Measurements from ENCODE around the gene ZFC3H1. TPM values are rescaled to one million over a fixed set of nuclear protein-coding genes. Genes with fewer than 3 reads are reported as not detected.

The ZFC3H1 gene
- total and polyA plus RNA-seq, 2 of the 13 experiments (the other 11 are each of a cell fraction or from before 2014, with no cell fraction given) = 17.1 to 38.3 TPM

DNA sequence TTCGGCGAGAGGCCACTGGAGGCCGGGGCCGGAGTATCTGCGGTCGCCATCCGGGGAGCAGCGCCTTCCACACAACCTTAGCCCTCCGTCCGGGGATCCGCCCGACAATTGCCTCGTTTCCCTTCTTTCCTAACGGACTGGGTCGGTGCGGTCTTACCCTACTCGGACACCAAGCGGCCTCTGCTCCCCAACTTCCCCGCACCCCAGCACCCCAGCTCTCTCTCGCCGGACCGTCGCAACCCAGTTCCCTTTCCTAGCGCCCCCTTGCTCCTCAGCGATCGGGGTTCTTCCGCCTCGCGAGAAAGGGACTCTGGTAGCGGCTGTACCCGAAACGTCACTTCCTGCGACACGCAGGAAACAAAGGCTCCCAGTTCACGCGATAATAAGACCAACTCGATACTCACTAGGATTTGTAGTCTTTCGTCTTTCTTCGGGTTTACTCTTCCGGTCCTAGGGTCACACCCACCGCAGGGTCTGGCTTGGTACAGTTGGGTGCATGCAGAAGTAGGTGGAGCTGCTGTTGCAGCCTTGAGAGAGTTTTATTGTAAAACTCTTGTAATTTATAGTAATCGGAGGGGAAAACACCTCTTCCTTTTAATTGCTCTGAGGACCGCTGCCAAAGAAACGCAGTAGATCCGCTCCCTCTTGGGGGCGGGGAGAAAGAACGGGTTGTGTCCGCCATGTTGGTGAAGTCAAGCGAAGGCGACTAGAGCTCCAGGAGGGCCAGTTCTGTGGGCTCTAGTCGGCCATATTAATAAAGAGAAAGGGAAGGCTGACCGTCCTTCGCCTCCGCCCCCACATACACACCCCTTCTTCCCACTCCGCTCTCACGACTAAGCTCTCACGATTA is at the start of gene ZFC3H1, which contains the start of gene THAP2 (continued):
- TF ChIP-seq POLR2AphosphoS2 (IDR thresholded peaks at IDR 0.05; ENCODE audit: low read depth, low read length) (0 out of 2 replicates have a peak, but pooled peaks have one; percentile 71), HOXA5 (CRISPR knock-in tag; IDR thresholded peaks at IDR 0.05) (peak; percentile 26; the same call in 1 of the 2 replicates), ZNF644 (CRISPR knock-in tag; IDR thresholded peaks at IDR 0.05; ENCODE audit: low read depth) (no peak), PCBP1 (IDR thresholded peaks at IDR 0.05; ENCODE audit: borderline replicate concordance, low read depth, low read length) (no peak), ZNF790 (CRISPR knock-in tag; IDR thresholded peaks at IDR 0.05; ENCODE audit: borderline replicate concordance) (no peak), YY1 (IDR thresholded peaks at IDR 0.05; ENCODE audit: insufficient read depth, insufficient replicate concordance, low read depth, low read length) (peak; percentile 99), ZNF253 (CRISPR knock-in tag; IDR thresholded peaks at IDR 0.05; ENCODE audit: borderline replicate concordance) (no peak), POLR2G (IDR thresholded peaks at IDR 0.05; ENCODE audit: low read depth, low read length) (peak; percentile 92), NFYB (CRISPR knock-in tag; IDR thresholded peaks at IDR 0.05) (peak; percentile 33; the same call in 1 of the 2 replicates), ZNF83 (CRISPR knock-in tag; IDR thresholded peaks at IDR 0.05; ENCODE audit: borderline replicate concordance) (no peak), FOXK2 (IDR thresholded peaks at IDR 0.05) (peak; percentile 55; the same call in 1 of the 2 replicates), PLRG1 (conservative IDR thresholded peaks at IDR 0.05) (no peak), SP5 (CRISPR knock-in tag; IDR thresholded peaks at IDR 0.05; ENCODE audit: borderline replicate concordance, low read depth) (0 out of 2 replicates have a peak, but pooled peaks have one; percentile 55), FOXC1 (CRISPR knock-in tag; IDR thresholded peaks at IDR 0.05; ENCODE audit: borderline replicate concordance) (0 out of 2 replicates have a peak, but pooled peaks have one; percentile 5), MZF1 (CRISPR knock-in tag; IDR thresholded peaks at IDR 0.05; ENCODE audit: borderline replicate concordance) (0 out of 2 replicates have a peak, but pooled peaks have one; percentile 73), HNF4G (IDR thresholded peaks at IDR 0.05; ENCODE audit: borderline replicate concordance, low read depth, low read length) (no peak), HNF4G (CRISPR knock-in tag; IDR thresholded peaks at IDR 0.05; ENCODE audit: borderline replicate concordance, low read depth) (no peak; the same call in 1 of the 2 replicates), ZBTB8A (CRISPR knock-in tag; IDR thresholded peaks at IDR 0.05; ENCODE audit: borderline replicate concordance, low read depth) (0 out of 2 replicates have a peak, but pooled peaks have one; percentile 7), ZNF552 (CRISPR knock-in tag; IDR thresholded peaks at IDR 0.05; ENCODE audit: borderline replicate concordance) (no peak)
- TF ChIP-seq, protein P1, sequence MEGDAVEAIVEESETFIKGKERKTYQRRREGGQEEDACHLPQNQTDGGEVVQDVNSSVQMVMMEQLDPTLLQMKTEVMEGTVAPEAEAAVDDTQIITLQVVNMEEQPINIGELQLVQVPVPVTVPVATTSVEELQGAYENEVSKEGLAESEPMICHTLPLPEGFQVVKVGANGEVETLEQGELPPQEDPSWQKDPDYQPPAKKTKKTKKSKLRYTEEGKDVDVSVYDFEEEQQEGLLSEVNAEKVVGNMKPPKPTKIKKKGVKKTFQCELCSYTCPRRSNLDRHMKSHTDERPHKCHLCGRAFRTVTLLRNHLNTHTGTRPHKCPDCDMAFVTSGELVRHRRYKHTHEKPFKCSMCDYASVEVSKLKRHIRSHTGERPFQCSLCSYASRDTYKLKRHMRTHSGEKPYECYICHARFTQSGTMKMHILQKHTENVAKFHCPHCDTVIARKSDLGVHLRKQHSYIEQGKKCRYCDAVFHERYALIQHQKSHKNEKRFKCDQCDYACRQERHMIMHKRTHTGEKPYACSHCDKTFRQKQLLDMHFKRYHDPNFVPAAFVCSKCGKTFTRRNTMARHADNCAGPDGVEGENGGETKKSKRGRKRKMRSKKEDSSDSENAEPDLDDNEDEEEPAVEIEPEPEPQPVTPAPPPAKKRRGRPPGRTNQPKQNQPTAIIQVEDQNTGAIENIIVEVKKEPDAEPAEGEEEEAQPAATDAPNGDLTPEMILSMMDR (CRISPR knock-in tag; IDR thresholded peaks at IDR 0.05) = peak; percentile 74
- TF ChIP-seq, protein P2, sequence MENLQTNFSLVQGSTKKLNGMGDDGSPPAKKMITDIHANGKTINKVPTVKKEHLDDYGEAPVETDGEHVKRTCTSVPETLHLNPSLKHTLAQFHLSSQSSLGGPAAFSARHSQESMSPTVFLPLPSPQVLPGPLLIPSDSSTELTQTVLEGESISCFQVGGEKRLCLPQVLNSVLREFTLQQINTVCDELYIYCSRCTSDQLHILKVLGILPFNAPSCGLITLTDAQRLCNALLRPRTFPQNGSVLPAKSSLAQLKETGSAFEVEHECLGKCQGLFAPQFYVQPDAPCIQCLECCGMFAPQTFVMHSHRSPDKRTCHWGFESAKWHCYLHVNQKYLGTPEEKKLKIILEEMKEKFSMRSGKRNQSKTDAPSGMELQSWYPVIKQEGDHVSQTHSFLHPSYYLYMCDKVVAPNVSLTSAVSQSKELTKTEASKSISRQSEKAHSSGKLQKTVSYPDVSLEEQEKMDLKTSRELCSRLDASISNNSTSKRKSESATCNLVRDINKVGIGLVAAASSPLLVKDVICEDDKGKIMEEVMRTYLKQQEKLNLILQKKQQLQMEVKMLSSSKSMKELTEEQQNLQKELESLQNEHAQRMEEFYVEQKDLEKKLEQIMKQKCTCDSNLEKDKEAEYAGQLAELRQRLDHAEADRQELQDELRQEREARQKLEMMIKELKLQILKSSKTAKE (CRISPR knock-in tag; IDR thresholded peaks at IDR 0.05; ENCODE audit: borderline replicate concordance) = peak; percentile 42; the same call in 1 of the 2 replicates

Data from HepG2 (cell line).